K562 (cell line): ENCODE measurements around the gene PLEKHA8. TPM values are rescaled to one million over a fixed set of nuclear protein-coding genes. Genes with fewer than 3 reads are reported as not detected.

Experiments
- ATAC-seq: fragments of 200-7000 bp; cut with Tn5 transposase; 3 replicates; pipeline ENCODE4 v1.9.1; 2020; ENCODE audit warnings: moderate library complexity
- BruUV-seq: library from RNA; stranded (reverse); fragments of 400-500 nt; replicated peaks from 2 replicates; lab custom pipeline; 2021; lab: Mats Ljungman, UMichigan
- CTCF ChIA-PET: fragments of 300-600 bp; formaldehyde crosslinking; extraction: SDS; loops from one replicate; lab custom pipeline; 2021; ENCODE audit warnings: low intra/inter-chr PET ratio; lab: Yijun Ruan, JAX
- POLR2A ChIA-PET: fragments of 300-600, 350-650 bp; sonication (Branson Sonifier 250); formaldehyde crosslinking; extraction: SDS; loops from one replicate; lab custom pipeline; 2021; ENCODE audit warnings: antibody characterized with exemption, inconsistent platforms; lab: Yijun Ruan, JAX
- DNase-seq, 4 experiments: peaks; one replicate each; pipeline versions ENCODE4 v3.0.0 to v3.0.0-alpha.2; 2011 to 2018; ENCODE audit warnings: low spot score in 3 of 4, mixed read lengths in 3 of 4; ENCODE audit errors: extremely low read depth in 1 of 4
- FAIRE-seq: peaks from 2 replicates; lab custom pipeline; 2011; peaks lifted over from hg19 to GRCh38; lab: Jason Lieb, UNC
- H2AFZ ChIP-seq: 2 replicates; pipeline ENCODE4 v1.6.0; 2011; ENCODE audit warnings: low read depth, low read length, control low read depth, inconsistent platforms
- H3K27ac ChIP-seq: fragments of 200-600 bp; 3 replicates; pipeline ENCODE4 v1.8.0; 2011; ENCODE audit warnings: low read depth, mild to moderate bottlenecking, control low read depth, inconsistent platforms, low read length, moderate library complexity, mixed read lengths; ENCODE audit errors: extremely low read depth
- H3K27me3 ChIP-seq, 2 experiments: fragments of 300-600 bp in 1 of 2; 2 replicates in 1 of 2; 3 replicates in 1 of 2; pipeline versions ENCODE4 v1.6.0 to v1.8.0; 2011; ENCODE audit warnings: inconsistent platforms in 2 of 2, low read length in 2 of 2, mild to moderate bottlenecking in 1 of 2, mixed read lengths in 1 of 2, moderate library complexity in 1 of 2; ENCODE audit not compliant: control insufficient read depth in 2 of 2, insufficient read depth in 2 of 2
- H3K36me3 ChIP-seq: fragments of 300-600 bp; 3 replicates; pipeline ENCODE4 v1.8.0; 2011; ENCODE audit warnings: mild to moderate bottlenecking, low read length, inconsistent platforms; ENCODE audit not compliant: control insufficient read depth, insufficient read depth
- H3K4me1 ChIP-seq, 2 experiments: fragments of 200-600 bp in 1 of 2; replicated peaks in 1 of 2; 2 replicates in 1 of 2; 3 replicates in 1 of 2; pipeline versions ENCODE4 v1.5.1 to v1.8.0; 2011; ENCODE audit warnings: inconsistent platforms in 2 of 2, low read length in 2 of 2, mild to moderate bottlenecking in 1 of 2, mixed read lengths in 1 of 2, moderate library complexity in 1 of 2; ENCODE audit not compliant: control insufficient read depth in 2 of 2, insufficient read depth in 2 of 2
- H3K4me2 ChIP-seq: 2 replicates; pipeline ENCODE4 v1.6.1; 2011; ENCODE audit warnings: low read length, control low read depth, inconsistent platforms, mixed read lengths; ENCODE audit not compliant: insufficient read depth
- H3K4me3 ChIP-seq: fragments of 200-600 bp; sonication (generic), shearing (Covaris generic); 2 replicates; pipeline ENCODE4 v1.5.1; 2016; ENCODE audit warnings: control low read depth, inconsistent platforms
- H3K79me2 ChIP-seq: fragments of 200-600 bp; 3 replicates; pipeline ENCODE4 v1.8.0; 2011; ENCODE audit warnings: low read length, inconsistent platforms; ENCODE audit not compliant: control insufficient read depth, insufficient read depth
- H3K9ac ChIP-seq, 2 experiments: 2 replicates each; pipeline versions ENCODE4 v1.6.0 to v1.6.1; 2011; ENCODE audit warnings: low read depth in 2 of 2, low read length in 2 of 2, control low read depth in 1 of 2, inconsistent platforms in 1 of 2, mild to moderate bottlenecking in 1 of 2, mixed read lengths in 1 of 2; ENCODE audit not compliant: insufficient read depth in 1 of 2
- H3K9me1 ChIP-seq: one replicate; pipeline ENCODE4 v1.6.0; 2011; ENCODE audit warnings: inconsistent platforms, mild to moderate bottlenecking, low read length, moderate library complexity; ENCODE audit not compliant: control insufficient read depth, insufficient read depth
- H3K9me3 ChIP-seq: replicated peaks from 2 replicates; pipeline ENCODE4 v1.5.1; 2011; ENCODE audit warnings: low read depth, low read length, inconsistent platforms; ENCODE audit not compliant: control insufficient read depth, insufficient read depth
- H4K20me1 ChIP-seq: replicated peaks from 2 replicates; pipeline ENCODE4 v1.6.1; 2011; ENCODE audit warnings: low read length, inconsistent platforms, mixed read lengths; ENCODE audit not compliant: control insufficient read depth, insufficient read depth
- ARID1B ChIP-seq: fragments of 450-650 bp; IDR thresholded peaks from 2 replicates; pipeline ENCODE4 v1.6.1; 2016; ENCODE audit warnings: antibody characterized with exemption, mild to moderate bottlenecking, inconsistent platforms
- CBX8 ChIP-seq: fragments of 200-600 bp; sonication (generic); IDR thresholded peaks from 2 replicates; pipeline ENCODE4 v1.6.1; 2012; ENCODE audit warnings: borderline replicate concordance, mixed run types, low read depth, mild to moderate bottlenecking, moderate library complexity, mixed read lengths, low read length, control low read depth, inconsistent platforms; ENCODE audit not compliant: poor library complexity, severe bottlenecking; ENCODE audit errors: extremely low read depth
- FOSL1 ChIP-seq: fragments of 200-800 bp; sonication (Bioruptor generic); conservative IDR thresholded peaks from 2 replicates; pipeline ENCODE4 v1.6.1; 2016; ENCODE audit warnings: missing genetic modification characterization, missing compliant biosample characterization
- FOXJ2 ChIP-seq: fragments of 200-800 bp; sonication (Bioruptor generic); IDR thresholded peaks from 2 replicates; pipeline ENCODE4 v1.6.1; 2016; ENCODE audit warnings: missing genetic modification characterization, missing compliant biosample characterization
- HOXB6 ChIP-seq: fragments of 250-450 bp; sonication (Bioruptor Pico); IDR thresholded peaks from 2 replicates; pipeline ENCODE4 v1.5.1; 2022; ENCODE audit warnings: mild to moderate bottlenecking, borderline replicate concordance
- JUND ChIP-seq, 2 experiments: IDR thresholded peaks; 2 replicates in 1 of 2; 3 replicates in 1 of 2; pipeline ENCODE4 v1.6.1; 2011; ENCODE audit warnings: borderline replicate concordance in 2 of 2, low read depth in 2 of 2, low read length in 2 of 2, improper control_type of control experiment in 1 of 2, missing biosample characterization in 1 of 2, missing genetic modification characterization in 1 of 2, missing genetic modification reagents in 1 of 2
- KLF10 ChIP-seq: fragments of 250-450 bp; sonication (Bioruptor Pico); IDR thresholded peaks from 2 replicates; pipeline ENCODE4 v1.6.1; 2021; ENCODE audit warnings: matching md5 sums
- LEF1 ChIP-seq: fragments of 450-650 bp; IDR thresholded peaks from 2 replicates; pipeline ENCODE4 v1.6.1; 2016; ENCODE audit warnings: mild to moderate bottlenecking
- MECOM ChIP-seq: fragments of 250-450 bp; sonication (Bioruptor Pico); IDR thresholded peaks from 2 replicates; pipeline ENCODE4 v1.8.0; 2022; ENCODE audit warnings: inconsistent platforms
- MTF1 ChIP-seq: fragments of 250-450 bp; sonication (Bioruptor Pico); IDR thresholded peaks from 2 replicates; pipeline ENCODE4 v1.9.0; 2021; ENCODE audit warnings: moderate library complexity, mild to moderate bottlenecking, inconsistent platforms, borderline replicate concordance
- NCOA4 ChIP-seq: fragments of 450-650 bp; IDR thresholded peaks from 2 replicates; pipeline ENCODE4 v1.6.1; 2018; ENCODE audit warnings: mild to moderate bottlenecking; ENCODE audit not compliant: partially characterized antibody
- NR2C2 ChIP-seq, 2 experiments: fragments of 200-800 bp in 1 of 2; sonication (Bioruptor generic) in 1 of 2; sonication (generic) in 1 of 2; formaldehyde crosslinking in 1 of 2; IDR thresholded peaks; 2 replicates each; pipeline versions ENCODE4 v1.6.1 to v1.8.0; 2016 to 2022; ENCODE audit warnings: mild to moderate bottlenecking in 1 of 2, missing compliant biosample characterization in 1 of 2, missing genetic modification characterization in 1 of 2, missing genetic modification reagents in 1 of 2
- PHF21A ChIP-seq: fragments of 450-650 bp; IDR thresholded peaks from 2 replicates; pipeline ENCODE4 v1.6.1; 2017; ENCODE audit warnings: low read depth, borderline replicate concordance
- POLR2B ChIP-seq: fragments of 450-650 bp; IDR thresholded peaks from 2 replicates; pipeline ENCODE4 v1.6.1; 2018; ENCODE audit warnings: low read depth; ENCODE audit not compliant: partially characterized antibody
- ZNF124 ChIP-seq: sonication (generic); formaldehyde crosslinking; IDR thresholded peaks from 2 replicates; pipeline ENCODE4 v1.8.1; 2022; ENCODE audit warnings: missing genetic modification reagents
- ZSCAN29 ChIP-seq: fragments of 450-650 bp; IDR thresholded peaks from 2 replicates; pipeline ENCODE4 v1.6.1; 2017
- WGBS: fragments of 100-300 bp; shearing (Covaris generic); methylation state at CpG from one replicate; pipeline ENCODE4 v1.1.6; 2016; ENCODE audit warnings: low coverage, mixed read lengths; ENCODE audit not compliant: insufficient coverage; ENCODE audit errors: missing lambda C conversion rate; 5-methylcytosine and 5-hydroxymethylcytosine counted together
- in situ Hi-C: fragments of 300-500 bp; cut with MboI; formaldehyde crosslinking; loops from 4 replicates; pipeline ENCODE4 v1.15.0; 2018; ENCODE audit warnings: inconsistent platforms, mixed read lengths
- intact Hi-C: fragments of 100-400 bp; cut with micrococcal nuclease; formaldehyde crosslinking; loops from 2 replicates; pipeline ENCODE4 v1.14.2; 2022
- polyA plus RNA-seq, 8 experiments: library from polyadenylated mRNA; depleted of rRNA in 4 of 8; stranded (reverse) in 5 of 8; unstranded in 3 of 8; fragments of >200 nt; fragmentation: Nextera tagmentation in 2 of 8; fragmentation: Illumina TruSeq in 1 of 8; extraction: Ambion mirVana in 2 of 8; extraction: Trizol in 1 of 8; gene quantifications; 2 replicates each; pipeline versions ENCODE4 v1.2.1 to v1.2.3, GENCODE V29; 2011 to 2014; ENCODE audit warnings: inconsistent platforms in 1 of 8, missing spikeins in 1 of 8
- total RNA-seq, 7 experiments: library from RNA; depleted of rRNA in 6 of 7; stranded (reverse); fragments of >200 nt in 6 of 7; fragmentation: Illumina TruSeq in 2 of 7; extraction: Trizol in 2 of 7; gene quantifications; 2 replicates each; pipeline versions ENCODE4 v1.2.1 to v1.2.3, GENCODE V29; 2011 to 2021; ENCODE audit warnings: low replicate concordance in 1 of 7
- TF ChIP-seq, protein P1 (sequence below): IDR thresholded peaks from 2 replicates; pipeline ENCODE4 v1.6.1; 2011; ENCODE audit warnings: borderline replicate concordance, low read depth, mild to moderate bottlenecking, moderate library complexity, low read length; ENCODE audit not compliant: insufficient read depth, poor library complexity, severe bottlenecking
- TF ChIP-seq, protein P2 (sequence below): sonication (generic); formaldehyde crosslinking; IDR thresholded peaks from 2 replicates; pipeline ENCODE4 v1.8.0; 2022; ENCODE audit warnings: mild to moderate bottlenecking, missing genetic modification reagents, borderline replicate concordance

PLEKHA8 gene
- total and polyA plus RNA-seq, 9 of the 15 experiments (the other 6 are each of a cell fraction or from before 2014, with no cell fraction given), result 3.2 to 16.3 (median 11.8) TPM

DNA sequence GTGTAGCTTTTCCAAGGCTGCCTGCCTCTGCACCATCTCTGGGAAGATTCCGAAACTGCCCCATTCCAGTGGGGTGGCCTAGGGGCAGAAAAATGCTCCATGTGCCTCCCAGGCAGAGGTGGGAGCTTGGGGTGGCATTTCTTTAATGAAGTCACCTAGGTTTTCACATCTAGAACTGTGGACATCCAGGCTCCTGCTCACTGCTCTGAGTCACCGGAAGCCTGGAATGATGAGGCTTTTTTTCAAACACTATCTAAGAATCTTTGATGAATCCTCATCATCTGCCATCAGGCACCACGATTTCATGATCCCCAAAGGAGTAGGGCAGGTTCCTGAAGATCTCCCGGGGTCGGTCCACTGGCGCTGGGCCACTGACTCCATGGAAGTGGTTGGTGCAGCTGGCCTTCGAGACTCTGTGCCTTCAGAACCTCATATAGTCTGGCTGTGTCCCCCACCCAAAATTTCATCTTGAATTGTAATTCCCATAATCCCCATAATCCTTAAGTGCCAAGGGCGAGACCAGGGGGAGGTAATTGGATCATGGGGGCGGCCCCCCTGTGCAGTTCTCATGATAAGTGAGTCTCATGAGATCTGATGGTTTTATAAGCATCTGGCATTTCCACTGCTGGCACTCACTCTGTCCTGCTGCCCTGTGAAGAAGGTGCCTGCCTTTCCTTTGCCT, 143.7 kb downstream of the PLEKHA8 start:
- CTCF ChIA-PET, result no interaction called here
- Histone ChIP-seq H3K4me1 (peaks cover 0 to 10% of the 10 kb centered on the region in 2 experiments; a peak in 2 of 5 replicates), H4K20me1 (no peaks in the 10 kb centered on the region; the same call in 1 of the 2 replicates), H3K9me1 (no peaks in the 10 kb centered on the region), H3K4me3 (no peak overlapping the region), H3K27ac (no peak overlapping the region), H2AFZ (no peak overlapping the region), H3K4me2 (no peak overlapping the region), H3K36me3 (no peaks in the 10 kb centered on the region), H3K9me3 (no peaks in the 10 kb centered on the region), H3K79me2 (no peaks in the 10 kb centered on the region), H3K9ac (no peak overlapping the region), H3K27me3 (peaks cover 29 to 61% of the 10 kb centered on the region in 2 experiments)
- POLR2A ChIA-PET, result no interaction called here
- no TSS peak for BruUV-seq
- intact Hi-C loops (no loop called here), in situ Hi-C loops (no loop called here)
- FAIRE-seq (no peak), DNase-seq (no peak), ATAC-seq (no peak)
- 5% methylated on average over 9 of the region's 9 CpGs for WGBS
- TF ChIP-seq MTF1 (CRISPR knock-in tag), result no peak
- TF ChIP-seq, protein P1, sequence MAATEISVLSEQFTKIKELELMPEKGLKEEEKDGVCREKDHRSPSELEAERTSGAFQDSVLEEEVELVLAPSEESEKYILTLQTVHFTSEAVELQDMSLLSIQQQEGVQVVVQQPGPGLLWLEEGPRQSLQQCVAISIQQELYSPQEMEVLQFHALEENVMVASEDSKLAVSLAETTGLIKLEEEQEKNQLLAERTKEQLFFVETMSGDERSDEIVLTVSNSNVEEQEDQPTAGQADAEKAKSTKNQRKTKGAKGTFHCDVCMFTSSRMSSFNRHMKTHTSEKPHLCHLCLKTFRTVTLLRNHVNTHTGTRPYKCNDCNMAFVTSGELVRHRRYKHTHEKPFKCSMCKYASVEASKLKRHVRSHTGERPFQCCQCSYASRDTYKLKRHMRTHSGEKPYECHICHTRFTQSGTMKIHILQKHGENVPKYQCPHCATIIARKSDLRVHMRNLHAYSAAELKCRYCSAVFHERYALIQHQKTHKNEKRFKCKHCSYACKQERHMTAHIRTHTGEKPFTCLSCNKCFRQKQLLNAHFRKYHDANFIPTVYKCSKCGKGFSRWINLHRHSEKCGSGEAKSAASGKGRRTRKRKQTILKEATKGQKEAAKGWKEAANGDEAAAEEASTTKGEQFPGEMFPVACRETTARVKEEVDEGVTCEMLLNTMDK, result no peak
- TF ChIP-seq POLR2B, result no peak
- no peak for TF ChIP-seq KLF10 (CRISPR knock-in tag)
- TF ChIP-seq LEF1, result no peak
- TF ChIP-seq CBX8, result no peak
- TF ChIP-seq ZNF124 (CRISPR knock-in tag), result no peak
- no peak for TF ChIP-seq PHF21A
- TF ChIP-seq FOSL1 (tag), result peak; percentile 80
- TF ChIP-seq, protein P2, sequence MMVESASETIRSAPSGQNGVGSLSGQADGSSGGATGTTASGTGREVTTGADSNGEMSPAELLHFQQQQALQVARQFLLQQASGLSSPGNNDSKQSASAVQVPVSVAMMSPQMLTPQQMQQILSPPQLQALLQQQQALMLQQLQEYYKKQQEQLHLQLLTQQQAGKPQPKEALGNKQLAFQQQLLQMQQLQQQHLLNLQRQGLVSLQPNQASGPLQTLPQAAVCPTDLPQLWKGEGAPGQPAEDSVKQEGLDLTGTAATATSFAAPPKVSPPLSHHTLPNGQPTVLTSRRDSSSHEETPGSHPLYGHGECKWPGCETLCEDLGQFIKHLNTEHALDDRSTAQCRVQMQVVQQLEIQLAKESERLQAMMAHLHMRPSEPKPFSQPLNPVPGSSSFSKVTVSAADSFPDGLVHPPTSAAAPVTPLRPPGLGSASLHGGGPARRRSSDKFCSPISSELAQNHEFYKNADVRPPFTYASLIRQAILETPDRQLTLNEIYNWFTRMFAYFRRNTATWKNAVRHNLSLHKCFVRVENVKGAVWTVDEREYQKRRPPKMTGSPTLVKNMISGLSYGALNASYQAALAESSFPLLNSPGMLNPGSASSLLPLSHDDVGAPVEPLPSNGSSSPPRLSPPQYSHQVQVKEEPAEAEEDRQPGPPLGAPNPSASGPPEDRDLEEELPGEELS (CRISPR knock-in tag), result no peak
- TF ChIP-seq JUND (IDR thresholded peaks at IDR 0.05; ENCODE audit: borderline replicate concordance, low read depth, low read length), result peak; percentile 62; the same call in 1 of the 2 replicates
- 0 out of 3 replicates have a peak, but pooled peaks have one; percentile 24 for TF ChIP-seq JUND (tag; IDR thresholded peaks at IDR 0.05; ENCODE audit: borderline replicate concordance, low read depth, low read length)
- TF ChIP-seq ARID1B, result 0 out of 2 replicates have a peak, but pooled peaks have one; percentile 30
- TF ChIP-seq ZSCAN29, result no peak
- no peak for TF ChIP-seq NCOA4
- TF ChIP-seq FOXJ2 (tag), result no peak
- no peak for TF ChIP-seq NR2C2 (CRISPR knock-in tag; IDR thresholded peaks at IDR 0.05)
- TF ChIP-seq NR2C2 (tag; IDR thresholded peaks at IDR 0.05), result no peak
- TF ChIP-seq HOXB6, result no peak
- no peak for TF ChIP-seq MECOM
